GM13976 (cell line): Measurements from ENCODE around the gene AFG3L2.
"Not testable (repeated sequence)": the region's sequence is repeated elsewhere in the genome, so short reads cannot be mapped to it uniquely, and the experiment has no call there.

Source experiments
- DNase-seq: peaks from one replicate; pipeline ENCODE4 v3.0.0; 2012; ENCODE audit warnings: low spot score
- in situ Hi-C: fragments of 300-500 bp; cut with MboI; formaldehyde crosslinking; loops from one replicate; pipeline ENCODE4 v1.12.0; 2022; ENCODE audit warnings: low sequenced_read_pairs, mixed read lengths, inconsistent platforms; ENCODE audit not compliant: unreplicated experiment
- TF ChIP-seq, protein P1 (sequence below): IDR thresholded peaks from 2 replicates; pipeline ENCODE4 v1.5.1; 2012; ENCODE audit warnings: borderline replicate concordance, mild to moderate bottlenecking; ENCODE audit not compliant: insufficient read depth; ENCODE audit errors: extremely low read depth, missing control alignments, control extremely low read depth

Gene AFG3L2

DNA sequence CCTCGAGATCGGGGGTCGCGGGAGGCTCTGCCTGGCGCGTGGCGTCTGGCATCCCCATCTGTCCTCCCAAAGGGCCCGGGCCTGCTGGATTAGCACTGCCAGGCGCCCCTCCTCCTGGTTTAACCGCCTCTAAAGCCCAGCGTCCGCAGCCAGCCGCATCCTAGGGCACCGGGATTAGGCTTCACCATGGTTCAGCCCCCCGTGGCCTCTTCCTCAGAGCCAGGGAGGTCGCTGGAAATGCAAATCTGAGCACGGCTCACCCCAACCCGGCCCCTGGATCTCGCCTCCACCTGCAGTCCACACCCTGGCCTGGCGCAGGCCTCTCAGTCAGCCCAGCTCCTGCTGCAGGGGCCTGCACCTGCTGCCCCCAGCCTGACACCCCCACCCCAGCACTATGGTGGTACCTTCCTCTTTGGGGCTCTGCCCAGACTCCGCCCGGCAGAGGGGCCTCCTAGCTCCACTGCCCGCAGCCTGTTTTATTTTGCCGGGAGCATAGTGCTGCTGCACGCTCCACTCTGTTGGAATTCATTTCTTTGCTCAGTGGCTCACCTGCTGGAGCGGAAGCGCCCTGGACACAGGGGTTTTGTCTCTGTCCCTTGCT, 43.9 kb upstream of the AFG3L2 start:
- TF ChIP-seq, protein P1, sequence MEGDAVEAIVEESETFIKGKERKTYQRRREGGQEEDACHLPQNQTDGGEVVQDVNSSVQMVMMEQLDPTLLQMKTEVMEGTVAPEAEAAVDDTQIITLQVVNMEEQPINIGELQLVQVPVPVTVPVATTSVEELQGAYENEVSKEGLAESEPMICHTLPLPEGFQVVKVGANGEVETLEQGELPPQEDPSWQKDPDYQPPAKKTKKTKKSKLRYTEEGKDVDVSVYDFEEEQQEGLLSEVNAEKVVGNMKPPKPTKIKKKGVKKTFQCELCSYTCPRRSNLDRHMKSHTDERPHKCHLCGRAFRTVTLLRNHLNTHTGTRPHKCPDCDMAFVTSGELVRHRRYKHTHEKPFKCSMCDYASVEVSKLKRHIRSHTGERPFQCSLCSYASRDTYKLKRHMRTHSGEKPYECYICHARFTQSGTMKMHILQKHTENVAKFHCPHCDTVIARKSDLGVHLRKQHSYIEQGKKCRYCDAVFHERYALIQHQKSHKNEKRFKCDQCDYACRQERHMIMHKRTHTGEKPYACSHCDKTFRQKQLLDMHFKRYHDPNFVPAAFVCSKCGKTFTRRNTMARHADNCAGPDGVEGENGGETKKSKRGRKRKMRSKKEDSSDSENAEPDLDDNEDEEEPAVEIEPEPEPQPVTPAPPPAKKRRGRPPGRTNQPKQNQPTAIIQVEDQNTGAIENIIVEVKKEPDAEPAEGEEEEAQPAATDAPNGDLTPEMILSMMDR: no peak
- DNase-seq: peak; percentile 60
- in situ Hi-C loops: no loop called here

DNA sequence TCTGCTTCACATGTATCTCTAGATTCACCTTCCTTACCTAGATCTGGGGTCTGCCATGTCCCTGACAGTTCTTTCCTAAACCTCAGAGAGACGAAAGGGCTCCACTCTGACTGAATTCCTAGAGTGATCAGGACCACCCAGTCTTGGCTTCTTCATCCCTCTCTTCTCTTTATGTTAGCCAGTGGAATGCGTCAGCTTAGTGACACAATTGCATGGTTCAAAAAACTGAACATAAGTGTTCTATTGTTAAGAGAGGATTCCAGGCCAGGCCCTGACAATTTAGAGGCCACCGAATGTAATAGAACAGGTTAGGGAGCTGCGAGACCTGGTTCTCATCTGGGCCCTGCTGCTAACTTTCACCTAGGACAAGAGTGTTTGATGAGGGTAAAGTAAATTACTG, 40.7 kb upstream of the AFG3L2 start:
- TF ChIP-seq, protein P1: no peak
- in situ Hi-C loops: no loop called here
- DNase-seq: no peak

DNA sequence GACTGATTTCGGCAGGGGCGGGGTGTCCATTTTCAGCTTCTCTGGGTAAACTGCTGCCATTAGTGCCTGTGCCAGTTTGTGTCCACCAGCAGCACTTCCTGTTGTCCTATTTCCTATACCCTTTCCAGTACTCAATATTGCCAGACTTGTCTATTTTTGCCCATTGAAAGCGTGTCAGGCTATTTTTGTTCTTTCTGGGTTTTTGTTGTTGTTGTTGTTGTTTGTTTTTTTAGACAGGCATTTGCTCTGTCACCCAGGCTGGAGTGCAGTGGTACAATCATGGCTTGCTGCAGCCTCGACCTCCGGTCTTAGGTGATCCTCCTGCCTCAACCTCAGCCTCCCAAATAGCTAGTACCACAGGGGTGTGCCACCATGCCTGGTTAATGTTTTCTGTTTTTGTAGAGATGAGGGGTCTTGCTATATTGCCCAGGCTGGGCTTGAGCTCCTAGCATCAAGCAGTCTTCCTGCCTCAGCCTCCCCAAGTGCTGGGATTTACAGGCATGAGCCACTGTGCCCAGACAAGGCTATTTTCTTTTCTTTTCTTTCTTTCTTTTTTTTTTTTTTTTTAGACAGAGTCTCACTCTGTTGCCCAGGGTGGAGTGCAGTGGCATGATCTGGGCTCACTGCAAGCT, 39.2 kb upstream of the AFG3L2 start:
- DNase-seq: no peak
- in situ Hi-C loops: no loop called here
- TF ChIP-seq, protein P1: no peak

DNA sequence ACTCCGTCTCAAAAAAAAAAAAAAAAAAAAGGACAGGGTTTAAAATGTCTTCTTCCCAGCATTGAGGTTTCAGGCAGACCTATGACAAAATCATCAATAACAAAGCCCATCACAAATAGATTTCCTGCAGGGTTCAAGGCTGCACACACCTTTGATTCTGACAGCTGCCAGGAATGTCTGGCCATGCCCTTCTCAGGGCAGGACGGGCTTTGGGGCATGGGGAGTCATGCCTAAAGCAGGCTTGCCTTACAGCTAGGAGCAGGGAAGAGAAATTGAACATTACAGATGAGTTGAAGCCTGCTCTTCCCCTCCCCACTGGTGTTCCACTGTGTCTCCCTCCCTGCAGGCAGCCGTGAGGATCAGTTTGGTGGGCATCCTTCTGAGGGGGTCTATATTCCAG, 34.4 kb upstream of the AFG3L2 start:
- DNase-seq: no peak
- TF ChIP-seq, protein P1: no peak
- in situ Hi-C loops: no loop called here

DNA sequence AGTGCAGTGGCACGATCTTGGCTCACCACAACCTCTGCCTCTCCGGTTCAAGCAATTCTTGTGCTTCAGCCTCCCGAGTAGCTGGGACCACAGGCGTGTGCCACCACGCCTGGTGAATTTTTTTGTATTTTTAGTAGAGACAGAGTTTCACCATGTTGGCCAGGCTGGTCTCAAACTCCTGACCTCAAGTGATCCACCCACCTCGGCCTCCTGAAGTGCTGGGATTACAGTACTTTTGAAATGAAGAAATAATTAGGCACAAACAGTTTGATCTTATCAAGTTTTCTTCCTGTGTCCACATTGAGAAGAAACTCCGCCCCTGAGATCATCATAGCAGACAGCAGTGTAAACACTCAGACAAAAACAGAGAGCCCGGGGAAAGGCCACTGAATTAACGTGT, 33.7 kb upstream of the AFG3L2 start:
- in situ Hi-C loops, DNase-seq: not testable (repeated sequence)

DNA sequence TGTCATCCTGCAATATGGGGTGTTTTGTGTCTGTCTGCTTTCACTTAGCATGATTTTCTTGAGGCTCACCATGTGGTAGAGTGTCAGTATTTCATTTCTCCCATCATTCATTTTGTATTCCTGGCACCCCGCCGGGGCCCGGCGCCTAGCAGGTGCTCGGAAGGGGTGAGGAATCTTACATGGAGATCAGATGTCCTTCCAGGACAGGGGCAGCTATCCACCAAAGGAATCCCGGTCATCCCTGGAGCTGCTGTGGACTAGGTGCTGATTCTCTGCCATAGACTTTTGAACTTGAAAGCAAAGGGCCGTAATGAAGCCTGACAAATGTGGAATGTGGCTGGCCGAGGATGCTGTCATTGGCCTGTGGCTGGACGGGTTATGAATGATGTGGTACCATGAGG, 33.1 kb upstream of the AFG3L2 start:
- TF ChIP-seq, protein P1: no peak
- in situ Hi-C loops: no loop called here
- DNase-seq: no peak

DNA sequence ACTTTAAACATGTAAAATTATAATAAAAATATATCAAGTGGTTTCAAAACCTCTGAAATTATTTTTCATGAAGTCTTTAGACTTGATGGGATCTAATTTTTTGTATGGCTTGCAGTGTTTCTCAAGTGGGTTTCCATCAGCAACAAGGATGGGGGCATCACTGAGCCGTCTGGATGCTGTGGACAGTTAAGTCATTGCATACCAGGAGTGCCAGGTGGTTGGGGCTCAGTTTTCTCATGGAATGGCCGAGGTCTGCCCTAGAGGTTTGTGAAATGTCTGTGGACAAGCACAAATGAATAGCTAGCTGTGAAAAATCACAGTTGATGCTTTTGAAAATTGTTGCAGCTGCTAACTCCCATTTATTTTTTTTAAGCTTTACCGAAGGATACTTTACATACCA, 32.4 kb upstream of the AFG3L2 start:
- in situ Hi-C loops: no loop called here
- no peak for DNase-seq
- TF ChIP-seq, protein P1: no peak
